Stimulated activated CD8-positive, alpha-beta memory T cell treated with anti-CD3 and anti-CD28 coated beads, Interleukin-4, amount 100 ng/mL, for 4 hours (primary cell): ENCODE results near the gene TCFL5.
A peak's percentile ranks its signal among the peaks of the same experiment; 100 is the strongest.

Experiments used
- DNase-seq, 2 donors: peaks; one replicate each; pipeline ENCODE4 v3.0.0-alpha.2; 2020; ENCODE audit warnings: low read depth in 2 of 2, low spot score in 1 of 2

Gene TCFL5

GRCh38 chr20:62799036-62799435, 62.6 kb downstream of the TCFL5 start:
- no peak for DNase-seq

- no peak for DNase-seq
Observed at GRCh38 chr20:62797671-62798532, 63.7 kb downstream of the TCFL5 start.

DNA sequence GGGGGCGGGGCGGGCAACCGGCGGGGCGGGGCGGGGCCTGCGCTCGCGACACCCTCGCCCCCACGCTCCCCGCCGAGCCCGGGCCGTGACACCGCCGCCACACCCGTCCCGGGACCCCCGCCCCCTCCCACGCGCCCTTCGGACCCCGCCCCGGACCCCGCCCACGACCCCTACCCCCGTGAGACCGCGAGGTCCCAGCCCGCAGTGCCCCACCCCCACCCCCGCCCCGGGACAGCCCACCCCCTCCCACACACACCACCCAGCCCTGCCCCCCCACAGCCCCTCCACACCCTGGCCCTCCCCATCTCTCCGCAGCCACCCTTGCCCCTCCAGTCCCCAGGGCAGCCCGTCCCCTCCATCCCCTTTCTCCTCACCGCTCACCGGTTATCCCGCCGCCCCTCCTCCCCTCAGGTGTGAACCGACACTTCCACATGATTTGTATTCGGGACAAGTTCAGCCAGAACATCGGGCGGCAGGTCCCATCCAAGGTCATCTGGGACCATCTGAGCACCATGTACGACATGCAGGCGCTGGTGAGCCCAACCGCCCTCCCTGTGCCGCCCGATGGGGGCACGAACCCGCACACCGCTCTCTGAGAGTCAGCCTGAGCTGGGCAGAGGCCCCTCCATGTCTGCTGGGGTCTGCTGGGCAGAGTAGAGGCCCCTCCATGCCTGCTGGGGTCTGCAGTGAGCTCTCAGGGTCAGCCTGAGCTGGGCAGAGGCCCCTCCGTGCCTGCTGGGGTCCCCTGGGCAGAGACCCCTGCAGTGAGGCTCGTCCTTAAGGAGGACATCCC, 64.7 kb downstream of the TCFL5 start:
- DNase-seq = no peak

GRCh38 chr20:62795023-62795761, 66.4 kb downstream of the TCFL5 start:
- DNase-seq = peak; percentile 44 to 45

DNA sequence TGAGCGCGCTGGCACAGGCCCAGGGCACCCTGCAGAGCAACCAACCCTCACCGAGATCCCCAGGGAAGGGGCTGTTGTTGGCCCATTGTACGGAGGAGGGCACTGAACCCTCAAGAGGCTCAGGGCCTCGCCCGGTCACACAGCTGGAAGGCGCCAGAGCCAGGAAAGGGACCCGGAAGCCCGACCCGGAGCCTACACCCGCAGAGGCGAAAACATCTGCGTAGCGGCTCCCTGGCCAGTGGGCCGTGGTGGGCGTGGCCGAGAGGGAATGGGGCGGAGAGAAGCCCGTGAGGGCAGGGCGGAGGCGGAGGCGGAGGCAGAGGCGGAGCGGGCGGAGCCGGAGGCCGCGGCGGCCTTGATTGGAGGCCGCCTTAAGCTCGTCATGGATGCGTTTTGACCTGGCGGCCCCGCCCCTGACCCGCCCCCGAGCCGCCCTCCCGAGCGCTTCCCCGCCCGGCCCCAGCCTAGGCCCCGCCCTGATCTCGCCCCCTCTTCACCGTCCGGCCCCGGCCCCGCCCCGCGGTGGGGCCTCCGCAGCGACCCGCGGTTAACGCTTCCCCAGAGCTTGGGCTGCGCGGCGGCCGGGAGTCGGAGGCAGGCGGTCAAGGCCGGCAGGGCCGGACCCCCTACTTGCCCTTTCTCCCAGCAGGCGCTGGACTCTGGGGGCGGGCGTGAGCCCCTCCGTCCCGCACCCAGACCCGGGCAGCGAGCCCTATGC, 67.5 kb downstream of the TCFL5 start:
- peak; percentile 84 to 88 for DNase-seq

GRCh38 chr20:62793757-62794006, 67.9 kb downstream of the TCFL5 start:
- DNase-seq = no peak

DNA sequence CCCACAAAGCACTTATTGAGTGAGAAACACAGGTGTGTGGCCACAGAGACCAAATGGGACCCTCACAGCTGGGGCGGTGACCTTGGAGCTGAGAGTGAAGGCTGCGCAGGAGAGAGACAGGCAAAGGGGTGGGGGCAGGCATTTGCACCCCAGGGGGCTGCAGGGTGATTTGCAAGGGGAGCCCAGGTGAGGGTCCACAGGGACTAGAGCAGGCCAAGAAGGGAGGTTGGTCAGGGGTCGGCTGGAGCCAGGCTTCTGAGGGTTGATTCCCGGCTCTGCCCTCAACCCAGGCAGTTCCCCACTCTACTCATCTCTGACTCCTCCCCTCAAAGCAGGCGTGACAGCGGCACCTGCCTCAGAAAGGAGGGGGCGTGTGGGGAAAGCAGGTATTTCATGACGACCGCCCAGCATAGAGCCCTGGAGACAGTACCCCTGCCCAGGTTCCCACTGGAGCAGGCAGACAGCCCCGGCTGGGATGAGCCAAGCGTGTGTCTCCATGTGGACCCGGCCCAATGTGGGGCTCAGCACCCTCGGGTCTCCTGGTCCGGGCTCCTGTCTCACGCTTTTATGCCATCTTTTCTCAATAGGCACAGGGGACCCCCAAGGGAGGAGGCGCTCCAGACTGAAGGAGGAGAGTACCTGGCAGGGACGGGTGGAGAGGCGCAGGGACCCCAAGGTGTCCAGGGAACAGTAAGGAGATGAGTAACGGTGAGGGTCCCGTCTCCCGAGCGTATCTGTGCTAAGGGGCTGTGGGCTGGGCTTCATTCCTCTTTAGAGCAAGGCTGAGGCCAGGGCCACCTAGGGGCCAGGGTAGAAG, 68.5 kb downstream of the TCFL5 start:
- no peak for DNase-seq

GRCh38 chr20:62792182-62792939, 69.3 kb downstream of the TCFL5 start:
- no peak for DNase-seq

DNA sequence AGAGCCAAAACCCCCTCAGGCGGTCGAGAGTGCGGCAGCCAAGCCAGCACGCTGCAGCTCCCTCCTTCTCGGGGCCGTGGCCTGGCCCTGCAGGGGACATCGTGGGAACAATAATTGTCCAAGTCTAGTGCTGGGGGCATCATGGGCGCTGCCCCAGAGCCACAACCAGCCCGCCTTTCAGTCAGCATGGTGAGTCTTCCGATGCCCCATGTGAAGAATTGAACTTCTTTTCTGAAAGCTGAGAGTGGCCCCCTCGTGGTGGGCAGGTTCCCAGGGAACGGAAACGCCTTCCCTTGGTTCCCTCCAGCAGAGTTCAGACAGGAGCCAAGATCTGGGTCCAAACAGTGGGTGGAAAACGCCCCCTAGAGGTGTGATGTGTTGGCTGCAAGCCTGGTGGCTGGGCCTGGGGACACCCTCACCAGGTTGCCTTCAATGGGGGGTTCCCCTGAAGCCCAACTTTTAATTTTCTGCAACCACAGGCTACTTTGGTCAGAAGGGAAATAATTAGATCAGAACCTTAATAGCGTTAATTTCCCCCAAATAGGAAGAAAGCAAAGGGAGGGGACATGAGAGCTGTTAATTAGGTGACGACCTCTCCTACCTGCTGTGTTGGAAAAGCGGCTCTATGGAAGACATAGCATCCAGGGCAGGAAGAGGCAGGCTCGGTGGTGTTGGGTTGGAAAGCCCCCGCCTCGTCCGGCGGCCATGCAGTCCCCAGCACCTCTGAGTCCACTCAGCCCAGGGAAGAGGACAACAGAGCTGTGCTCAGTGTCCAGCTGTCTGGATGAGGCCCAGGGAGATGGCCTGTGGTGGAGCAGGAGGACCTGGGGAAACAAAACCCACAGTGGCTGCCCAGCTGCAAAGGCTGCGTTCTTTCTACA, 70.1 kb downstream of the TCFL5 start:
- DNase-seq = peak; percentile 53 to 54
